Measurements from ENCODE around the gene ASTN2.

ASTN2 gene

GRCh38 chr9:116558035-116558434 lies 856.8 kb downstream of the ASTN2 start:
- no peak for DNase-seq (ENCODE audit: low read depth)

DNA sequence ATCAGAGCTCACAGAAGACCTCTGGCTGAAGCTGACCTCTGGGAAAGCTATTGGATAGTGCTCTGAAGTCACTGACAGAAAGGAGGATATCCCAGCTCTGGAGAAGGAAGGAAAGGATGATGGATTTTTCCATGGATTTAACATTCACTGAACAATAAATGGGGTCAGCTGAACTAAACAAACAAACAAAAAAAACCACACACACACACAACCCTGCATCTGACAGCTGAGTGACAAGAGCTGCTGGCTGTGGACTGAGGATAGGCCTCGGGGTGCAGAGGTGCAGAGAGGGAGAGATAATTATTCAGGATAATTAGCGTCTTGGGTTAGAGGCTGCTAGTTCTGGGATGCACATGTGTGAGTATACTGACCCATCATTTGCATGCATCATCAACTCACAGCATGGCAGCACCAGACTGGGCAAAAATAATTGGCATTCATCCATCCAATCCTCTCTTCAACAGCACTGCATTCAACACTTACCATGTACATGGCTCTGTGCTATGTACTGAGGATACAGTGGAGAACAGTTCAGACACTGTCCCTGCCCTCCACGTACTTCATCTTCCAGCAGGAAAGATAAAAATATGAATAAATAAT lies 859.2 kb downstream of the ASTN2 start:
- H3K4me3 ChIP-seq (ENCODE audit: low read depth, low read length) = no peak overlapping the region
- DNase-seq (ENCODE audit: low read depth) = no peak

More at GRCh38 chr9:116558035-116558434, 856.8 kb downstream of the ASTN2 start:
- no peak overlapping the region for H3K4me3 ChIP-seq (ENCODE audit: low read depth, low read length)

DNA sequence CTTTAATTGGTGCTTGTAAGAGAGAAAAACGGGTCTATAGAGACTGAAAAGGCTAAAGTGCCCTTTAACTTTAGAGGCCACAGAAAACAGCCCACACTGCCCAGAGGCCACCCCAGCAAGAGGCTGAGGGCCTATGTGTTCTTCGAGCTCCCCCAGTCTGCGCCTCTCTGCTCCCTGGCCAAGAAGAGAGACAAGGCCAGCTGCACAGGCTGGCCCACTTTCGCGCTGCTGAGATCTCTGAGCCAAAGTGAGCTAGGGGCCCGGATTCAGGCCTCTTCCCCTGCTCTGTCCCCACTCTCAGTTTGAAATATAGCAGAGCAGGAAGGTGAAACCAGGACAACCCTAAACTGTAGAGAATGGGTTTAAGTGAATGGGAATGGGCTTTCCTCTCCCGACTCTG lies 859.7 kb downstream of the ASTN2 start:
- DNase-seq (ENCODE audit: low read depth) = no peak
- H3K4me3 ChIP-seq (ENCODE audit: low read depth, low read length) = no peak overlapping the region

GRCh38 chr9:116550696-116551436 lies 864.0 kb downstream of the ASTN2 start:
- H3K4me3 ChIP-seq (ENCODE audit: low read depth, low read length) = no peak overlapping the region
- peak; percentile 62 for DNase-seq (ENCODE audit: low read depth)

DNA sequence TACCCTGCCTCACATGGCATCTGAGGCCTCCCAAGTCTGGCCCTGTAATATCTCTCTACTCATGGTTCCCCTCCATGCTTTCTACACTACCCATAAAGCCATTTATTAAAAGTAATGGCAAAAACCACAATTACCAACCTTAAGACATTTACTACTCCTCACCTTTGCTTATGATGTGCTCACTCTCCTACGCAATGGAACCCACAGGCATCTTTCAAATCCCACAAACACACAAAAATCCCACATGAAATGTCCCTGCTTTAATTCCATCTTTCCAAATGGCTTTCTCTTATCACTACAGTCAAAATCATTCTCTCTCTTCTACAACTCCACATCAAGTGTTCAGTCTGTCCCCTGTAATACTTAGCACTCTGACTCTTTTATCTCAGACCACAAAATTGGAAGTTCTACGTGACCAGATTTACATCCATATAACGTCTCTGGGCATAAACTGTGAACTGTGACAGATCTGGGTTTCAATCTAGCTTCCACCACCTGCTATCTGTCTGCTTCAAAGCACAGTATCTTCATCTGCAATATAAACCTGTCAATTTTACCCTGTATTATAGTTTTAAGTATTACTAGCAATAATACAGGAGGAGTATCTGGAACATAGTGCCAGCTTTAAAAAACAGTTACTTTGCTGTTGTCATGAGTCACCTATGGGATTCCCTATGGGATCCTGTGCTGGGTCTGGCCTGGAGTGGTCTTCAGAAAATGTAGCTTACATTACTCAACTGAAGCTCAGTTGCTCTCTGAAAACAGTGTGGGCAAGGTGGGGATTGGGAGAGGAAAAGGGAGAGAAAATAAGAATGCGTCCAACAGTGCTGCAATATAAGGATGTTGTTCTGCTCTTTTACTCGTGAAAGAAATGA lies 864.8 kb downstream of the ASTN2 start:
- H3K4me3 ChIP-seq (ENCODE audit: low read depth, low read length) = no peak overlapping the region
- DNase-seq (ENCODE audit: low read depth) = no peak

- no peak overlapping the region for H3K4me3 ChIP-seq (ENCODE audit: low read depth, low read length)
- peak; percentile 95 for DNase-seq (ENCODE audit: low read depth)
These were observed 865.7 kb downstream of the ASTN2 start for GRCh38 chr9:116549061-116549664.

GRCh38 chr9:116547729-116548426 lies 867.0 kb downstream of the ASTN2 start:
- H3K4me3 ChIP-seq (ENCODE audit: low read depth, low read length) = no peak overlapping the region
- DNase-seq (ENCODE audit: low read depth) = no peak

DNA sequence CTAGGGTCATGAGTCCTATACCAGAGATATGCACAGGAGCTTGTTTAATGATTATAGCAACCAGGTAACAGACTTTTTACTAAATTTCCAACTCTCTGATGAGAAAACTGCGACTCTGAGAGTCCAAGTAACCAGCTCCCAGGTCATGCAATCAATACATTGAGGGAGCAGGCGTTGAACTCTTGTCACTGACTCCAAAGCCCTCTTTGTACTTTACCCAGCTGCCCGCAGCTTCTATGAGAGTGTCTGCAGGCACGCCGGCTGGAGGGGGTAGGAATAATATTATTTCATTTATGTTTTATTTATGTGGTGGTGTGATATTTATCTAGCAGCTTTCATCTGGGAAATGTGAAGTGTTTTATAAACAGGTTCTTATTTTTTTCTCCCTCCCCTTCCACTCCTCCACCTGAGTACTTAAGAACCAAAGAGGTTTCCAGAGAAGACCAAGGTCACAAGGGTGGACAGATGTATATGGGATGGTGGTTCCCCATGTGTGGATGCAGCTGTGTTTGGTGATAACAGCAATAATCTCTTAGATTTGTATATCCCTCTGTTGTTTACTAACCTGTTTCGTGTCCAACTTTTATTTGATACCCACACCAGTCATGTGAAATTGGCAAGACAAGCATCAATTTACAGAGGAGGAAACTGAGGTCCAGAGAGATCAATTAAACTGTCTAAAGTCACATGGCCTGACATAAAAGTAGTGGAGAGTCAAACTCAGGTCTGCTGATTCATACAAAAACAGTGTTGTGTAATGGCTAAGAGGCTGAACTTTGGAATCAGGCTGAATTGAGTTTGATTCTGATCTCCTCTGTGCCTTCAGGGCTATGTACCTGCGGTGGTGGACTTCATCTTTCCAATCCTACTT lies 867.9 kb downstream of the ASTN2 start:
- DNase-seq (ENCODE audit: low read depth) = no peak

GRCh38 chr9:116544896-116545295 lies 870.0 kb downstream of the ASTN2 start:
- no peak overlapping the region for H3K4me3 ChIP-seq (ENCODE audit: low read depth, low read length)
- DNase-seq (ENCODE audit: low read depth) = no peak

More for the DNA sequence above, 867.9 kb downstream of the ASTN2 start:
- H3K4me3 ChIP-seq (ENCODE audit: low read depth, low read length) = no peak overlapping the region

- DNase-seq (ENCODE audit: low read depth) = peak; percentile 93
- no peak overlapping the region for H3K4me3 ChIP-seq (ENCODE audit: low read depth, low read length)
These were observed 871.0 kb downstream of the ASTN2 start for GRCh38 chr9:116543731-116544400.

DNA sequence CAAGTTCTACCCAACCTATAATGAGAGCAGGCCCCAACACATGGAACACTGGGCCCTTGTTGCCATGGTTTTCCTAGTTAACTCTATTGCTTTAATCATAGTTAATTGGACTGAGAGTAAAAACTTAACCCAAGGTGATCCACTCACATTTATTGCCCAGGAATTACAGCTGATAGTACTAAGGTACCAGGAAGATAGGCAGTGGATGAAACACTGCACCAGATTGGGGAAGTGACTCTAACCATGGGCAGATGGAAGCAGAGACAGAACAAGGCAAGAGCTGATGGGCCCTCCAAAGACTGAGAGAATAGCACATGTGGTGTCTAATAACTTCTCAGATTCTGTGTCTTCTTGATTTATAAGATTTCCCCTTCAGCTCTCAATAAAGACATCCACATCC lies 873.5 kb downstream of the ASTN2 start:
- no peak overlapping the region for H3K4me3 ChIP-seq (ENCODE audit: low read depth, low read length)
- no peak for DNase-seq (ENCODE audit: low read depth)

GRCh38 chr9:116539549-116539948 lies 875.3 kb downstream of the ASTN2 start:
- H3K4me3 ChIP-seq (ENCODE audit: low read depth, low read length) = no peak overlapping the region
- no peak for DNase-seq (ENCODE audit: low read depth)

- DNase-seq (ENCODE audit: low read depth) = no peak
- H3K4me3 ChIP-seq (ENCODE audit: low read depth, low read length) = no peak overlapping the region
These were observed 889.2 kb downstream of the ASTN2 start for GRCh38 chr9:116525611-116526010.

DNA sequence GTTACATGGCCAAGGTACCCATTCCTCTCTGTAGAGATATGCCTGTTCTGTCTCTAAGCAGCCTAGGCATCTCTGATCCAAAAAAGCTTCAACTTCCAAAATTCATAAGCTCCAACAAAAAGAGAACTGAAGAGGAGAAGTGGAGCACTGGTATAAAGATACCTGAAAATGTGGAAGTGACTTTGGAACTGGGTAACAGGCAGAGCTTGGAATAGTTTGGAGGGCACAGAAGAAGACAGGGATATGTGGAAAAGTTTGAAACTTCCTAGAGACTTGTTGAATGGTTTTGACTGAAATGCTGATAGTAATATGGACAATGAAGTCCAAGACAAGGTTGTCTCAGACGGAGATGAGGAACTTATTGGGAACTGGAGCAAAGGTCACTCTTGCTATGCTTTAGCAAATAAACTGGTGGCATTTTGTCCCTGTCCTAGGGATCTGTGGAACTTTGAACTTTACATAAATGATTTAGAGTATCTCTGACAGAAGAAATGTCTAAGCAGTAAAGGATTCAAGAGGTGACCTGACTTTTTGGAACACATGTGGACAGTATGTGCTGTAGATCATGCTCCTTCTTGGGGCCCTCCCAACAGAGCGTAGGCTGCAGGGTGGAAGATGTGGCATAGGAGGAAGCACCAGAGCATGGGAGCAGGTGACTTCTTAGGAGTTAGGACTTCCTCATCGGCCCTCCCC lies 889.9 kb downstream of the ASTN2 start:
- DNase-seq (ENCODE audit: low read depth) = no peak

GRCh38 chr9:116520218-116520617 lies 894.6 kb downstream of the ASTN2 start:
- no peak for DNase-seq (ENCODE audit: low read depth)
- H3K4me3 ChIP-seq (ENCODE audit: low read depth, low read length) = no peak overlapping the region

More for the DNA sequence above, 889.9 kb downstream of the ASTN2 start:
- no peak overlapping the region for H3K4me3 ChIP-seq (ENCODE audit: low read depth, low read length)

GRCh38 chr9:116516456-116516855 lies 898.4 kb downstream of the ASTN2 start:
- H3K4me3 ChIP-seq (ENCODE audit: low read depth, low read length) = no peak overlapping the region
- DNase-seq (ENCODE audit: low read depth) = peak; percentile 41

- no peak overlapping the region for H3K4me3 ChIP-seq (ENCODE audit: low read depth, low read length)
- DNase-seq (ENCODE audit: low read depth) = no peak
These were observed 899.3 kb downstream of the ASTN2 start for GRCh38 chr9:116515541-116515940.
